Activated CD8-positive, alpha-beta memory T cell treated with anti-CD3 and anti-CD28 coated beads, Interleukin-2, amount 50 U/mL, for 48 hours (primary cell): ENCODE data around the gene ST6GALNAC2.
A peak's percentile ranks its signal among the peaks of the same experiment; 100 is the strongest.
"Not testable (repeated sequence)": the region's sequence is repeated elsewhere in the genome, so short reads cannot be mapped to it uniquely, and the experiment has no call there.

Experiments
- DNase-seq: peaks from one replicate; pipeline ENCODE4 v3.0.0-alpha.2; 2020

ST6GALNAC2 gene

GRCh38 chr17:76538941-76539570 is 46.6 kb downstream of the ST6GALNAC2 start:
- DNase-seq: no peak

GRCh38 chr17:76538281-76538931 is 47.3 kb downstream of the ST6GALNAC2 start:
- DNase-seq: no peak

GRCh38 chr17:76537578-76538280 is 47.9 kb downstream of the ST6GALNAC2 start, which contains the start of gene CYGB:
TSS of gene CYGB (minus strand) at chr17:76537709. CDS start at chr17:76537542, 167 bp downstream.
- DNase-seq: no peak

- DNase-seq: no peak
Observed at GRCh38 chr17:76537288-76537577, 48.4 kb downstream of the ST6GALNAC2 start.

GRCh38 chr17:76536511-76537287 is 49.0 kb downstream of the ST6GALNAC2 start:
- DNase-seq: no peak

GRCh38 chr17:76535788-76536510 is 49.7 kb downstream of the ST6GALNAC2 start:
- no peak for DNase-seq

- no peak for DNase-seq
Observed at GRCh38 chr17:76534831-76535732, 50.6 kb downstream of the ST6GALNAC2 start.

GRCh38 chr17:76533640-76534359 is 51.9 kb downstream of the ST6GALNAC2 start:
- DNase-seq: not testable (repeated sequence)

- no peak for DNase-seq
Observed at GRCh38 chr17:76532072-76532651, 53.5 kb downstream of the ST6GALNAC2 start.

- no peak for DNase-seq
Observed at GRCh38 chr17:76531486-76532038, 54.1 kb downstream of the ST6GALNAC2 start.

- no peak for DNase-seq
Observed at GRCh38 chr17:76530811-76531485, 54.7 kb downstream of the ST6GALNAC2 start.

- no peak for DNase-seq
Observed at GRCh38 chr17:76530095-76530723, 55.5 kb downstream of the ST6GALNAC2 start.

GRCh38 chr17:76529224-76530094 is 56.2 kb downstream of the ST6GALNAC2 start:
- DNase-seq: no peak

- no peak for DNase-seq
Observed at GRCh38 chr17:76528528-76529223, 57.0 kb downstream of the ST6GALNAC2 start.

- DNase-seq: no peak
Observed at GRCh38 chr17:76528156-76528527, 57.5 kb downstream of the ST6GALNAC2 start.

GRCh38 chr17:76527430-76528111 is 58.1 kb downstream of the ST6GALNAC2 start:
- DNase-seq: peak; percentile 69

GRCh38 chr17:76527016-76527415 is 58.6 kb downstream of the ST6GALNAC2 start:
- not testable (repeated sequence) for DNase-seq
